OCI-LY7 (cell line): ENCODE data around the gene RDH14.

ENCODE experiments used
- EZH2phosphoT487 ChIP-seq: fragments of 200-600 bp; sonication (generic); IDR thresholded peaks from 2 replicates; pipeline ENCODE4 v1.6.1; 2018; ENCODE audit warnings: low read depth, borderline replicate concordance, mild to moderate bottlenecking, mixed run types, antibody characterized with exemption, low read length, moderate library complexity, mixed read lengths
- TF ChIP-seq, protein P1 (sequence below): fragments of 200-600 bp; sonication (generic); conservative IDR thresholded peaks from 2 replicates; pipeline ENCODE4 v1.5.1; 2014; ENCODE audit warnings: mild to moderate bottlenecking, antibody characterized with exemption, low read length, moderate library complexity, mixed read lengths

DNA sequence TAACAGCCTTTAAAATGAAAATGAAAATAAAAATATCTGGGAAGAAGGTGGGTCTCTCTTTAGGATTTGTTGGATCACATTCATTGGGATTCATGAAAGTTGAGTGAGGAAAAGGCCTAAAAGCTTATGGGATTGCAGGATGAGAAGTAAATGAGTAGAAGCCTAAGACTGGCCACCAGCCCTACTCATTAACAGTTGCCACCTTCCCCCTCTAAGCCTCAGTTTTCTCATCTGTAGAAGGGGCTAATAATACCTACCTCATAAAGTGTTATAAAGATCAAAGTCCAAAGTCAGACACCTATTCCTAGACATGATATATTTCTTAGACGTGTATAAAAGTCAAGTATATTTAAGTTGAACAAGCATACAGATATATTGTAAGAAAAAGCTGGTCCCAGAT is 23.8 kb downstream of the RDH14 start:
- TF ChIP-seq, protein P1, sequence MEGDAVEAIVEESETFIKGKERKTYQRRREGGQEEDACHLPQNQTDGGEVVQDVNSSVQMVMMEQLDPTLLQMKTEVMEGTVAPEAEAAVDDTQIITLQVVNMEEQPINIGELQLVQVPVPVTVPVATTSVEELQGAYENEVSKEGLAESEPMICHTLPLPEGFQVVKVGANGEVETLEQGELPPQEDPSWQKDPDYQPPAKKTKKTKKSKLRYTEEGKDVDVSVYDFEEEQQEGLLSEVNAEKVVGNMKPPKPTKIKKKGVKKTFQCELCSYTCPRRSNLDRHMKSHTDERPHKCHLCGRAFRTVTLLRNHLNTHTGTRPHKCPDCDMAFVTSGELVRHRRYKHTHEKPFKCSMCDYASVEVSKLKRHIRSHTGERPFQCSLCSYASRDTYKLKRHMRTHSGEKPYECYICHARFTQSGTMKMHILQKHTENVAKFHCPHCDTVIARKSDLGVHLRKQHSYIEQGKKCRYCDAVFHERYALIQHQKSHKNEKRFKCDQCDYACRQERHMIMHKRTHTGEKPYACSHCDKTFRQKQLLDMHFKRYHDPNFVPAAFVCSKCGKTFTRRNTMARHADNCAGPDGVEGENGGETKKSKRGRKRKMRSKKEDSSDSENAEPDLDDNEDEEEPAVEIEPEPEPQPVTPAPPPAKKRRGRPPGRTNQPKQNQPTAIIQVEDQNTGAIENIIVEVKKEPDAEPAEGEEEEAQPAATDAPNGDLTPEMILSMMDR: no peak
- TF ChIP-seq EZH2phosphoT487: no peak
